H9 (cell line): ENCODE data around the gene GNL1. TPM values are rescaled to one million over a fixed set of nuclear protein-coding genes. Genes with fewer than 3 reads are reported as not detected.

ENCODE experiments used
- DNase-seq: peaks from one replicate; pipeline ENCODE4 v3.0.0-alpha.2; 2017
- H2AFZ ChIP-seq: one replicate; pipeline ENCODE4 v1.6.1; 2013; ENCODE audit warnings: mild to moderate bottlenecking, low read length, control low read depth, moderate library complexity
- H2AK5ac ChIP-seq: 2 replicates; pipeline ENCODE4 v1.6.1; 2013; ENCODE audit warnings: low read length, control low read depth, mixed read lengths; ENCODE audit not compliant: insufficient read length
- H2BK120ac ChIP-seq: one replicate; pipeline ENCODE4 v1.6.1; 2013; ENCODE audit warnings: low read depth, mild to moderate bottlenecking, low read length, control low read depth, inconsistent platforms; ENCODE audit not compliant: poor library complexity, severe bottlenecking
- H2BK12ac ChIP-seq: 2 replicates; pipeline ENCODE4 v1.6.1; 2013; ENCODE audit warnings: low read length, control low read depth, mixed read lengths, low read depth; ENCODE audit not compliant: insufficient read length
- H2BK15ac ChIP-seq: 2 replicates; pipeline ENCODE4 v1.6.1; 2013; ENCODE audit warnings: low read depth, low read length, control low read depth
- H2BK20ac ChIP-seq: one replicate; pipeline ENCODE4 v1.6.1; 2013; ENCODE audit warnings: low read depth, mild to moderate bottlenecking, low read length, control low read depth, inconsistent platforms; ENCODE audit not compliant: poor library complexity, severe bottlenecking
- H2BK5ac ChIP-seq: 2 replicates; pipeline ENCODE4 v1.6.1; 2013; ENCODE audit warnings: low read length, control low read depth, mixed read lengths; ENCODE audit not compliant: insufficient read length
- H3K14ac ChIP-seq: 2 replicates; pipeline ENCODE4 v1.6.1; 2013; ENCODE audit warnings: low read length, control low read depth; ENCODE audit not compliant: insufficient read depth
- H3K18ac ChIP-seq: 2 replicates; pipeline ENCODE4 v1.6.1; 2013; ENCODE audit warnings: low read depth, mild to moderate bottlenecking, mixed read lengths, low read length, control low read depth; ENCODE audit not compliant: insufficient read length
- H3K23ac ChIP-seq: 2 replicates; pipeline ENCODE4 v1.6.1; 2013; ENCODE audit warnings: low read length, control low read depth, mixed read lengths, low read depth; ENCODE audit not compliant: insufficient read length
- H3K23me2 ChIP-seq: 2 replicates; pipeline ENCODE4 v1.6.1; 2013; ENCODE audit warnings: low read depth, mild to moderate bottlenecking, mixed read lengths, low read length, control low read depth; ENCODE audit not compliant: insufficient read length, poor library complexity, severe bottlenecking
- H3K27ac ChIP-seq: 2 replicates; pipeline ENCODE4 v1.5.1; 2013; ENCODE audit warnings: low read length, control low read depth, mixed read lengths, low read depth; ENCODE audit not compliant: insufficient read length
- H3K27me3 ChIP-seq: 2 replicates; pipeline ENCODE4 v1.6.1; 2013; ENCODE audit warnings: low read length, control low read depth, inconsistent platforms; ENCODE audit not compliant: insufficient read depth
- H3K4ac ChIP-seq: 2 replicates; pipeline ENCODE4 v1.6.1; 2013; ENCODE audit warnings: low read depth, mild to moderate bottlenecking, control low read depth, inconsistent platforms, low read length, moderate library complexity
- H3K4me1 ChIP-seq: 2 replicates; pipeline ENCODE4 v1.6.1; 2013; ENCODE audit warnings: low read length, control low read depth, inconsistent platforms; ENCODE audit not compliant: insufficient read depth
- H3K4me2 ChIP-seq: 2 replicates; pipeline ENCODE4 v1.6.1; 2013; ENCODE audit warnings: low read length, control low read depth, mixed read lengths; ENCODE audit not compliant: insufficient read length, insufficient read depth
- H3K56ac ChIP-seq: 2 replicates; pipeline ENCODE4 v1.6.1; 2013; ENCODE audit warnings: low read depth, mild to moderate bottlenecking, mixed read lengths, low read length, control low read depth; ENCODE audit not compliant: insufficient read length
- H3K79me1 ChIP-seq: 2 replicates; pipeline ENCODE4 v1.6.1; 2013; ENCODE audit warnings: low read depth, mild to moderate bottlenecking, moderate library complexity, low read length, control low read depth, inconsistent platforms; ENCODE audit not compliant: insufficient read depth, poor library complexity, severe bottlenecking
- H3K79me2 ChIP-seq: 2 replicates; pipeline ENCODE4 v1.6.1; 2013; ENCODE audit warnings: low read length, control low read depth, inconsistent platforms; ENCODE audit not compliant: insufficient read depth
- H3K9ac ChIP-seq: 2 replicates; pipeline ENCODE4 v1.6.1; 2013; ENCODE audit warnings: low read length, control low read depth, mixed read lengths; ENCODE audit not compliant: insufficient read length; ENCODE audit errors: extremely low read depth
- H3K9me3 ChIP-seq: one replicate; pipeline ENCODE4 v1.6.1; 2013; ENCODE audit warnings: low read depth, low read length, inconsistent platforms; ENCODE audit not compliant: control insufficient read depth
- H3T11ph ChIP-seq: one replicate; pipeline ENCODE4 v1.6.1; 2013; ENCODE audit warnings: mild to moderate bottlenecking, low read length, control low read depth, inconsistent platforms
- H4K20me1 ChIP-seq: one replicate; pipeline ENCODE4 v1.6.1; 2013; ENCODE audit not compliant: control insufficient read depth, insufficient read length, insufficient read depth
- H4K5ac ChIP-seq: 2 replicates; pipeline ENCODE4 v1.6.1; 2013; ENCODE audit warnings: low read depth, mild to moderate bottlenecking, mixed read lengths, low read length, control low read depth; ENCODE audit not compliant: insufficient read length
- H4K8ac ChIP-seq: replicated peaks from 2 replicates; pipeline ENCODE4 v1.6.1; 2013; ENCODE audit warnings: low read length, control low read depth, mixed read lengths, low read depth; ENCODE audit not compliant: insufficient read length
- H4K91ac ChIP-seq: 2 replicates; pipeline ENCODE4 v1.6.1; 2013; ENCODE audit warnings: low read depth, mild to moderate bottlenecking, moderate library complexity, mixed read lengths, low read length, control low read depth; ENCODE audit not compliant: insufficient read length
- H3K27ac Mint-ChIP-seq, 3 experiments: 2 replicates in 2 of 3; 3 replicates in 1 of 3; pipeline ENCODE4 v1.8.0; 2020 to 2021; ENCODE audit warnings: mixed read lengths in 3 of 3, mild to moderate bottlenecking in 1 of 3, moderate library complexity in 1 of 3
- H3K27me3 Mint-ChIP-seq: 2 replicates; pipeline ENCODE4 v1.8.0; 2021; ENCODE audit warnings: low read depth, mild to moderate bottlenecking, moderate library complexity, mixed read lengths
- H3K36me3 Mint-ChIP-seq, 3 experiments: 2 replicates in 2 of 3; 3 replicates in 1 of 3; pipeline ENCODE4 v1.8.0; 2020 to 2021; ENCODE audit warnings: low read depth in 3 of 3, mixed read lengths in 3 of 3; ENCODE audit not compliant: insufficient read depth in 1 of 3
- H3K4me1 Mint-ChIP-seq, 2 experiments: 2 replicates each; pipeline ENCODE4 v1.8.0; 2020; ENCODE audit warnings: mixed read lengths in 2 of 2
- H3K4me3 Mint-ChIP-seq, 2 experiments: 2 replicates in 1 of 2; 3 replicates in 1 of 2; pipeline ENCODE4 v1.8.0; 2020 to 2021; ENCODE audit warnings: mild to moderate bottlenecking in 2 of 2, mixed read lengths in 2 of 2, moderate library complexity in 1 of 2
- H3K9me3 Mint-ChIP-seq, 2 experiments: 2 replicates in 1 of 2; 3 replicates in 1 of 2; pipeline ENCODE4 v1.8.0; 2020; ENCODE audit warnings: mild to moderate bottlenecking in 2 of 2, mixed read lengths in 2 of 2, moderate library complexity in 1 of 2
- CTCF ChIP-seq: fragments of 200-600 bp; sonication (generic); conservative IDR thresholded peaks from 3 replicates; pipeline ENCODE4 v1.8.0; 2021; ENCODE audit warnings: antibody characterized with exemption, mild to moderate bottlenecking
- WGBS: extraction: QIAGEN DNeasy Blood & Tissue Kit; methylation state at CpG from one replicate; pipeline ENCODE4 v1.1.7; 2013; ENCODE audit warnings: missing lambda C conversion rate, low lambda C conversion rate, mixed read lengths; ENCODE audit not compliant: insufficient read length; ENCODE audit errors: extremely low coverage; 5-methylcytosine and 5-hydroxymethylcytosine counted together
- total RNA-seq: library from RNA; stranded (reverse); gene quantifications from 2 replicates; pipeline ENCODE4 v1.2.1, GENCODE V29; 2021

Gene GNL1
- total RNA-seq, 1 experiment from 2014 or later = 83.5 TPM

- H4K5ac ChIP-seq = no peak overlapping the region
- H3K36me3 Mint-ChIP-seq = peaks cover 63 to 94% (median 92%) of the 10 kb centered on the region in 3 experiments
- no peaks in the 10 kb centered on the region for H3K23me2 ChIP-seq
- no peaks in the 10 kb centered on the region for H3K27me3 ChIP-seq
- no peak overlapping the region for H3T11ph ChIP-seq
- H2BK20ac ChIP-seq = no peak overlapping the region
- H3K4me2 ChIP-seq = no peak overlapping the region
- no peak overlapping the region for H3K27ac Mint-ChIP-seq
- H3K27ac ChIP-seq = no peak overlapping the region
- no peaks in the 10 kb centered on the region for H3K79me2 ChIP-seq
- H3K9me3 Mint-ChIP-seq = no peaks in the 10 kb centered on the region
- no peaks in the 10 kb centered on the region for H3K79me1 ChIP-seq
- no peak overlapping the region for H2AFZ ChIP-seq
- no peaks in the 10 kb centered on the region for H3K9me3 ChIP-seq
- no peak overlapping the region for H3K4ac ChIP-seq
- no peak overlapping the region for H2AK5ac ChIP-seq
- DNase-seq = no peak
- H3K27me3 Mint-ChIP-seq = peaks cover 2% of the 10 kb centered on the region
- H3K4me1 Mint-ChIP-seq = no peaks in the 10 kb centered on the region
- no peak overlapping the region for H3K18ac ChIP-seq
- H3K4me3 Mint-ChIP-seq = no peak overlapping the region
- no peak overlapping the region for H2BK5ac ChIP-seq
- H3K56ac ChIP-seq = no peak overlapping the region
- H3K23ac ChIP-seq = no peak overlapping the region
- no peak overlapping the region for H2BK120ac ChIP-seq
- no peak for TF ChIP-seq CTCF
- no peak overlapping the region for H4K8ac ChIP-seq
- H3K14ac ChIP-seq = no peak overlapping the region
- H4K20me1 ChIP-seq = peaks cover 3% of the 10 kb centered on the region
- H3K4me1 ChIP-seq = no peaks in the 10 kb centered on the region
- WGBS = no CpG with 5 or more reads among the region's 13 CpGs
- no peak overlapping the region for H3K9ac ChIP-seq
- no peak overlapping the region for H2BK12ac ChIP-seq
- H2BK15ac ChIP-seq = no peak overlapping the region
- H4K91ac ChIP-seq = no peak overlapping the region
These were observed 47.7 kb upstream of the GNL1 start for GRCh38 chr6:30603961-30604360.
